Skeletal muscle tissue (tissue), 4 donors: ENCODE measurements around the gene KIAA1755. TPM values are rescaled to one million over a fixed set of nuclear protein-coding genes. Genes with fewer than 3 reads are reported as not detected.

Experiments
- H3K27ac ChIP-seq: one replicate; pipeline ENCODE4 v1.7.0; 2013; ENCODE audit warnings: mild to moderate bottlenecking, low read depth, low read length, inconsistent platforms
- H3K27me3 ChIP-seq, 3 donors: one replicate each; pipeline ENCODE4 v1.7.0; 2013; ENCODE audit warnings: low read length in 3 of 3; ENCODE audit not compliant: control insufficient read depth in 3 of 3, insufficient read depth in 3 of 3
- H3K36me3 ChIP-seq, 3 donors: one replicate each; pipeline ENCODE4 v1.7.0; 2013; ENCODE audit warnings: low read length in 3 of 3; ENCODE audit not compliant: control insufficient read depth in 3 of 3, insufficient read depth in 3 of 3
- H3K4me1 ChIP-seq, 3 donors: one replicate each; pipeline ENCODE4 v1.7.0; 2013; ENCODE audit warnings: low read length in 3 of 3, mild to moderate bottlenecking in 3 of 3; ENCODE audit not compliant: control insufficient read depth in 3 of 3, insufficient read depth in 3 of 3
- H3K4me3 ChIP-seq, 3 donors: one replicate each; pipeline ENCODE4 v1.7.0; 2013; ENCODE audit warnings: low read length in 3 of 3
- H3K9ac ChIP-seq, 3 donors: one replicate each; pipeline ENCODE4 v1.7.0; 2013; ENCODE audit warnings: low read length in 3 of 3, mild to moderate bottlenecking in 3 of 3, moderate library complexity in 2 of 3, low read depth in 1 of 3
- H3K9me3 ChIP-seq, 3 donors: one replicate each; pipeline ENCODE4 v1.7.0; 2013; ENCODE audit warnings: low read length in 3 of 3; ENCODE audit not compliant: control insufficient read depth in 3 of 3
- total RNA-seq: library from RNA; depleted of rRNA; stranded (reverse); fragments of >200 nt; gene quantifications from one replicate; pipeline ENCODE4 v1.2.3, GENCODE V29; 2014
- donor health status: Osteomylitis.

The KIAA1755 gene
- total RNA-seq, 1 donor from 2014 or later: 3.7 TPM

DNA sequence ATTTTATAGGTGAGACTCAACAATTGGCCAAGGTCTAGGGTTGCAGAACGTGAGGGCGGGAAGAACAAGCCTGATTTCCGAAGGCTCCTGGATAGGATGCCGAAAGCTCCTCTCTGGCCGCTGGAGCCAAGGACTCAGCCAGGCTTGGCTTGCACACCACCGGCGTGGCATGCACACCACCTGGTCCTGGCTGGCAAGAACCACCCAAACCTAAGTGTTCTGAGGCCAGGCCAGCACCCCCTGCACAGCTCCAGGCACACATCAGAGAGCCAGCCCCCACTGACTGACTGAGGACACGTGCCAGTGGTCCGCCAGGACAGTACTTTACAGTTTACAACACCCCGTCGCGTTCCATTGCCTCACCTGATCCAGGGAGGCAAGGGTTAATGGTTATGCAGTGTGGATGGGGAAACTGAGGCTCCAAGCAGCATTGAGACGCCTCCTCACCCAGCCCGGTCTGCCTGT lies 95.9 kb downstream of the KIAA1755 start:
- H3K27me3 ChIP-seq: no peaks in the 10 kb centered on the region
- peak overlapping the region; percentile 70 for H3K27ac ChIP-seq
- H3K9ac ChIP-seq: peak overlapping the region; percentile 72 to 85 (median 76)
- no peaks in the 10 kb centered on the region for H3K9me3 ChIP-seq
- peak overlapping the region; percentile 75 to 86 (median 82) for H3K4me3 ChIP-seq
- peaks cover 12 to 50% (median 29%) of the 10 kb centered on the region in 3 donors for H3K4me1 ChIP-seq
- peaks cover 0 to 11% (median 8%) of the 10 kb centered on the region in 3 donors for H3K36me3 ChIP-seq

DNA sequence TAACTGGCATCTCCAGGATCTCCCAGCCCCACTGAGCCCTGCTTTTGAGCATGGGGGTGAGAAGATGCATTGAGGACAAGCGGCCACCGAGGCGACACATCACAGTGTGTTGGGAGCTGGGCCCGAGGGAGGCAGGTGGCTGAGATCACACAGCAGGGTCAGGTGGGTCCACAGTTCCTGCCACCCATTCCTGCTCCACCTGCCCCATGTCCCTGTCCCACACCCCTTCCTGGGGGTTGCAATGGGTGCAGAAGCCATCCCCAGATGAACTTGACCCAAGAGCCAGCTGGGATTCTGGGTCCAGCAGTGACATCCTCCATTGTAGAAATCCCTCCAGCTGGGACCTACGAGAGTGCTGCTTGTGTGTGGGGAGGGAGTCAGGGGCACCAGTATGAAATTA lies 96.5 kb downstream of the KIAA1755 start:
- no peaks in the 10 kb centered on the region for H3K9me3 ChIP-seq
- H3K9ac ChIP-seq: peak overlapping the region in 2 of 3 donors; percentile 76 to 85
- peaks cover 0 to 13% (median 8%) of the 10 kb centered on the region in 3 donors for H3K36me3 ChIP-seq
- H3K27me3 ChIP-seq: no peaks in the 10 kb centered on the region
- peaks cover 12 to 50% (median 29%) of the 10 kb centered on the region in 3 donors for H3K4me1 ChIP-seq
- peak overlapping the region in 2 of 3 donors; percentile 82 to 86 for H3K4me3 ChIP-seq
- H3K27ac ChIP-seq: no peak overlapping the region

DNA sequence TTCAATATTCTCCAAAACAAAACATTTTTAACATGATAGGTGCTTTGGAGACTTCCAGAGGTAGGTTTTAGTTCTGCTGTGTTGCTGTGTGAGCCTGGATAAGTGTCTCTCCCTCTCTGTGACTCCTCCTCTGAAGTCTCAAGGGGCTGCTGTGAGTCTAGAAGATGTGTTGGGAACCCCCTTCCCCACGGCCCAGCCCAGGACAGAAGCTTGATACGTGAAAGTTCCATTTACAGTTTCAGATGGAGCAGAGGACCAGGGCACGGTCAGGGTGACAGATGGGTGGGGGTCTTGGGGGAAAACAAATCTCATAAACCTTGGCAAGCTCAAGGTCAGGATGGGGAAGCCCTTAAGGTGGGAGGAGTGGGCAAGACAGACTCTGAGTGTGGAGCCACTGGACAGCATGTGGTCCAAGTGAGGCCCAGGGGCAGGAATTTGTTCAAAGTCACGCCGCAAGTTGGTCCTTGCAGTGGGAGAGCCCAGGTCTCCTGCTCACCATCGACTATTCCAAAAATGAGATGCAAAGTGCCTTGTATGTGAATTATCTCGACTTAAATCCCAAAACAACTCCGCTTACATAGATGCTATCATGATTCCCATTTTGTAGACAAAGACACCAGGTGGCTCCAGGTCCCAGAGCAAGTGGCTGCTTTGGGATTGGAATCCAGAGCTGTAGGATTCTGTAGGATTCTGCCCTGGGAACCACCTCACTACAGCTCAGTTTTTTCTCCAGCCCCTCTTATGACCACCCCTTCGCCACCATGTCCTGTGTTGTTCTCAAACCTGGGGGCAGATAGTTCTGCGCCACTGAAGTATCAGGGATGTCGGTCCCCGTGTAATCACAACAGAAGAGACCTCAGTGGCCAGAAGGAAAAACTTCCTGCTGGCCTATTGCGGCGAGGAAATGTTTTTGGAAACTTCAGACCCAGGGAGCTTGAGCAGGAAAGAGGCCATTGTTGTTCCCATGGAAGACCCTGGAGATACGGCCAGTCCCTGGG lies 97.4 kb downstream of the KIAA1755 start:
- Histone ChIP-seq H3K9me3 (no peaks in the 10 kb centered on the region), H3K4me1 (peaks cover 12 to 46% (median 32%) of the 10 kb centered on the region in 3 donors), H3K27me3 (no peaks in the 10 kb centered on the region), H3K27ac (no peak overlapping the region), H3K9ac (peak overlapping the region in 2 of 3 donors; percentile 18 to 85), H3K36me3 (peaks cover 0 to 13% (median 10%) of the 10 kb centered on the region in 3 donors), H3K4me3 (peak overlapping the region in 2 of 3 donors; percentile 24 to 82)

DNA sequence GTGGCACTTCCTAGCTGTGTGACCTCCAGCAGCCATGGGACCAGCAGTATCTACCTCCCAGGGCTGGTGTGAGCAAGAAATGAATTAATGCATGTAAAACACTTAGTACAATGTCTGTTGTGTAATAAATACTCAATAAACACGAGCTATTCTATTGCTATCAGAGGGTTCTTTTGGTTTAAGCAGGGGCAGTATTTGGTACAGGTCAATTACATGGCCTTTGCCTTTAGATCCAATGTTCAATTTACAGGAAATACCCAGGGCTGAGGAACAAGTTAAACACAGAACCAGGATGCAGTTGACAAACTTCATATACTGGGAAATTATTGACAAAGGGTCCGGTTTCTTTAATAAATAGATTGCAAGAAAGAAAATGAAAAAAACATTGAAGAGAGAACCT lies 98.4 kb downstream of the KIAA1755 start:
- H3K36me3 ChIP-seq: peaks cover 0 to 13% (median 10%) of the 10 kb centered on the region in 3 donors
- H3K27ac ChIP-seq: no peak overlapping the region
- H3K4me3 ChIP-seq: no peak overlapping the region
- H3K27me3 ChIP-seq: no peaks in the 10 kb centered on the region
- H3K9ac ChIP-seq: no peak overlapping the region
- peaks cover 20 to 49% (median 39%) of the 10 kb centered on the region in 3 donors for H3K4me1 ChIP-seq
- H3K9me3 ChIP-seq: no peaks in the 10 kb centered on the region

DNA sequence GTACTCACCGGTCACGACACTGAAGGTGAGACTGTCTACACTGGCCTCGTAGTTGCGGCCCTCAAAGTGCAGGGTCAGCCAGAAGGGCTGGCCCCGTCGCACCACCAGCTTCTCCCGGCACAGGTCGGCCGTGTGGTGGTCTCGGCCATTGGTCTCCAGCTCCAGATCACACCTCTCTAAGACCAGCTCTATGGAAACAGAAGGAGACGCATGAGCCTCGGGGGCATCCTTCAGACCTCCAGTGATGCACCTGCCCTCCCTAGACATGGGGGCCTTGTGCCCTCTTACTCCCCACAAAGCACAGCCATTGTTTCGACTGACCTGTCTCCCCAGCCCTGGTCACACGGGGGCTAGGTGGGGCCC lies 99.1 kb downstream of the KIAA1755 start:
- Histone ChIP-seq H3K4me3 (no peak overlapping the region), H3K27ac (no peak overlapping the region), H3K27me3 (no peaks in the 10 kb centered on the region), H3K9ac (no peak overlapping the region), H3K4me1 (peaks cover 26 to 56% (median 45%) of the 10 kb centered on the region in 3 donors), H3K36me3 (peaks cover 0 to 13% (median 12%) of the 10 kb centered on the region in 3 donors), H3K9me3 (no peaks in the 10 kb centered on the region)

Other genes starting within 250 kb of the KIAA1755 start
- gene TTI1, start 227.3 kb downstream of the KIAA1755 start, total RNA-seq: 22.4 TPM
- 35.5 TPM for gene RPRD1B, start 227.0 kb downstream of the KIAA1755 start, total RNA-seq
- gene TGM2, start 95.5 kb downstream of the KIAA1755 start, total RNA-seq: 7.3 TPM
- 1.0 TPM for gene BPI, start 43.4 kb upstream of the KIAA1755 start, total RNA-seq
- 0.52 TPM for gene LBP, start 85.7 kb upstream of the KIAA1755 start, total RNA-seq
- gene SNHG17, start 174.6 kb upstream of the KIAA1755 start, total RNA-seq: 6.8 TPM
- 23.0 TPM for gene RALGAPB, start 212.1 kb upstream of the KIAA1755 start, total RNA-seq